B cell (primary cell): Measurements from ENCODE around the gene GPLD1.

Experiments
- CTCF ChIP-seq: fragments of 200-600 bp; IDR thresholded peaks from one replicate; pipeline ENCODE4 v1.8.0; 2022; ENCODE audit warnings: antibody characterized with exemption, mild to moderate bottlenecking
- EZH2 ChIP-seq: IDR thresholded peaks from 2 replicates; pipeline ENCODE4 v1.6.1; 2012; ENCODE audit warnings: borderline replicate concordance, low read depth, mild to moderate bottlenecking, moderate library complexity, low read length; ENCODE audit not compliant: insufficient read depth, poor library complexity, severe bottlenecking

GRCh38 chr6:24476631-24477030 is 12.7 kb downstream of the GPLD1 start:
- TF ChIP-seq CTCF (no peak), EZH2 (no peak)
